ENCODE measurements around the gene NCSTN.

NCSTN gene

GRCh38 chr1:160353223-160353622, 10.0 kb downstream of the NCSTN start:
- DNase-seq: no peak

- DNase-seq: no peak
These were observed 11.3 kb downstream of the NCSTN start for GRCh38 chr1:160354388-160354985.

DNA sequence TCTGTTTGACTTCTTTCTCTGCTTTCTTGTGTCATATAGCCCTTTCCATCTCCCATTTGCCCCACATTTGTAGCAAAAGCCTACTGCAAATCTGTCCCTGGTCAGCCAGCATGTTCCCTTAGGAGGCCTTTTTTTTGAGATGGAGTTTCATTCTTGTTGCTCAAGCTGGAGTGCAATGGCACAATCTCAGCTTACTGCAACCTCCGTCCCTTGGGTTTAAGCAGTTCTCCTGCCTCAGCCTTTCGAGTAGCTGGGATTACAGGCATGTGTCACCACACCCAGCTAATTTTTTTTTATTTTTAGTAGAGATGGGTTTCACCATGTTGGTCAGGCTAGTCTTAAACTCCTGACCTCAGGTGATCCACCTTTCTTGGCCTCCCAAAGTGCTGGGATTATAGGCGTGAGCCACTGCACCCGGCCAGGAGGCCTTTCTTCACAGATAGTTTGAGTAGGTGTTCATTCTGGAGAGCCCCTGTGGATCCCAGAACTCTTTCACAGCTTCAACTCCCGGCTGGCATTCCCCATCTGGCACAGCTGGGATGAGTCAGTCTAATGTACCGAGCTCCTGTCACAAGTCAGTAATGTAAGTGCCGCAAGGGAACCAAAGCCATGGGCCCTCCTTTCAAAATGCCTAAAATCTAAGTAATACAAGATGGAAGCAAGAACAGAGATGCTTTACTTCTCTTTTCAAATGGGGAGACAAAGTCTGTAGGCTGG, 14.3 kb downstream of the NCSTN start:
- DNase-seq: no peak

DNA sequence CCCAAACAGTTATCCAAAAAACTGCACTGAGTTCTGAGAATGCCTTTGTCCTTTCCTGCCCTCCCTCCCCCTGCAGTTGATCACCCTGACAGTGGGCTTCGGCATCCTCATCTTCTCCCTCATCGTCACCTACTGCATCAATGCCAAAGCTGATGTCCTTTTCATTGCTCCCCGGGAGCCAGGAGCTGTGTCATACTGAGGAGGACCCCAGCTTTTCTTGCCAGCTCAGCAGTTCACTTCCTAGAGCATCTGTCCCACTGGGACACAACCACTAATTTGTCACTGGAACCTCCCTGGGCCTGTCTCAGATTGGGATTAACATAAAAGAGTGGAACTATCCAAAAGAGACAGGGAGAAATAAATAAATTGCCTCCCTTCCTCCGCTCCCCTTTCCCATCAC, 14.9 kb downstream of the NCSTN start:
- no peak for DNase-seq

GRCh38 chr1:160359559-160360226, 16.5 kb downstream of the NCSTN start:
- no peak for DNase-seq

DNA sequence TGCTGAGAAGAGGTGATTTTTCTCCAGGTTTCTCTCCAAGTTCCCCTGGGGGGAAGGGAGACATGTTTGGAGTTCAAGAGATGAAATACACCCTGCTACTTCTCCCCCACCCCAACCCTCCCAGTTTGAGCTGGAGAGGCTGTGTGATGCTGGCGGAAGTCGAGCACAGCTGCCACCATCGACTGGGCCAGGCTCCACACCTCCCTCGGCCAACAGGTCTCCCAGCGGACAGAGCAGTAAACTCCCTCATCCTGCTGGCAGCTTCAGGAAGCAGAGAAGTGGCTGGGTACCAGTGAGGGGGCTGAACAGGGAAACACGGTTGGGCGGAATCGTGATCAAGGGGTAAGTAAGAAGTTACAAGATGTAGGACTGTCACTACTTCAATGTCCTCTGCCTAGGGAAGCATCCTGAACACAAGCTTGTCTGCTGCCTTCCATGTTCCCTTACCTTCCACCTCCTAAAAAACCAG, 17.1 kb downstream of the NCSTN start:
- DNase-seq: no peak

- DNase-seq: no peak
These were observed 18.0 kb downstream of the NCSTN start for GRCh38 chr1:160361199-160361598.

DNA sequence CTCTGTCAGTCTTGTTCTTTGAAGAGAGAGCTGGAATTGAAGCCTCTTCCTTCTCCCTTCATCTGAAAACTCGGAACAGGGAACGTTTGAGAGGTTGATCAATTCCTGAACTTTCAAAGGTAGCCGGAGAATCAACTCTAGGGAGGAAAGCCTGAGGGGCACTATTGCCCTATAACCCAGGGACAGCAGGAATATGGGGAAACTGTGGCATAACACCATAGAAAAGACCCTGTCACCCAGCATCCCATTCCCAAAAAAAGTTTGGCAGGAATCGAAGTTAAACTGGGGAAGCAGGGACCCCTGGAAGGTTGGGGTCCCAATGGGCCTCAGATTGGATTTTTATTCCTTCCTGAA, 18.6 kb downstream of the NCSTN start:
- DNase-seq: no peak

GRCh38 chr1:160362168-160362957, 19.2 kb downstream of the NCSTN start:
- no peak for DNase-seq

DNA sequence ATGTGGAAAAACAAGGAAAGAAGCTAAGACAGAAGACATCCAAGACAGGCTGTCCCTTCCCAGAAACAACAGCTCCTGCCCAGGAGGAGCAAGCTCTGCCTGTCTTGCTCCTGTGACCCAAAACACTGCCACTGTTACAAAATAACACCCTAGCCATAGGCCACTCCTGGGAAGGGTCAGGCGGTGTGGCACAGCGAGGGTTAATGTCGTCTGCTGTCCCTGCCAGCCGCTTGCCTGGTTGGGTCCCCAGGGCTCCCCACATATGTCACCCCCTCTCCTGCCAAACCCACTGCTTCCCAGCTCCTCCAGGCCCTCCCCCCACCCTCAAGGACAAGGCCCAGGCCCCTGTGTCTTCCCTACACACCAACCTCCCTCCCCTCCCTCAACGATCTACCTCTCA, 19.8 kb downstream of the NCSTN start:
- no peak for DNase-seq

- DNase-seq: no peak
These were observed 21.0 kb downstream of the NCSTN start for GRCh38 chr1:160363951-160364735.

GRCh38 chr1:160365325-160365724, 22.1 kb downstream of the NCSTN start:
- DNase-seq: no peak

GRCh38 chr1:160366731-160367515, 23.7 kb downstream of the NCSTN start, which contains the start of gene NHLH1:
NHLH1 (plus strand) TSS chr1:160367071; CDS start chr1:160370732, 3,661 bp downstream.
- DNase-seq: no peak

- no peak for DNase-seq
These were observed 24.3 kb downstream of the NCSTN start for GRCh38 chr1:160367516-160367900.

DNA sequence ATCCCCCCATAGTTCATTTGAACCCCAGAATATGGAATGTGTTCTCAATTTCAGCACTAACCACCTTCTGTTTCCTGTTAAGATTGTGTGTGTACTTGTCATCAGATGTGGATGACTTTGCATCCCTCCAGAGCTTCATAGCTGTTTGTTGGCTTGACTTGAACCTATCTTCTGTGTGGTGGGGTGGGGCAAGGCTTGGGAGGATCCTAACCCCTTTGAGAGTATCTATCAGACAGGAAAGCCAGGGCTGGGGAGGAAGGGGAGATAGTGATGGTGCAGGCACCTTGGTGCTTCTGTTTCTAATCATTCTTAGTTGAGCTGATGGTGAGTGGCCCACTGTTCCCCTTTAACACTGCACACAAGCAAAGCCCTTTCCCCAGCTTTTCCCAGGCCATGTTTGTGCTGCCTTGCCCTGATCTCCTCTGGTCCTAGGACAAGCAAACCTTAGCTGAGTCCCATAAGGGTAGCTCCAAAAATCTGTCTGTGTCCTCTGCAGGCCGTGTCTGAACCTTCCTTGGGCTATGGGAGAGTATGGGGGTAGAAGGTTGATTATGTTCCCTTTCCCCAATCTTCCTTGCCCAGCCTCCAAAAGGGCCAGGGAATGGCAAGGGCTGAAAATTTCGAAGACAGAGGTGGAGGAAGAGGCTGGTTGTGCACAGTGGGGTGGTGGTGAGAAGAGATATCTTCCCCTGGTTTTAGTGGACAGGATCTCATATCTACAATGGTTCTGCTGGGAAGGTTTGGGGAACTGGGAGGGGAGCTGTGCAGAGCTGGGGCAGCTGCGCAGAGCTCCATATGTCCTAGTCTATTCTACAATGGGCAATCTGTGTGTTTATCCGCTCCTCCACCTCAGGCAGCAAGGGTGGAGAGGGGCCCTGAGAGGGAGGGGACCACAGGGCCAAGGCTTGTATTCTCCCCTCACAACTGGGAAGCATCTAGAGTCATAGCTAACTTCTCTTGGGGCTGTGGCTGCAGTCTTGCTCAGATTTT, 25.0 kb downstream of the NCSTN start:
- no peak for DNase-seq

GRCh38 chr1:160369087-160369486, 25.9 kb downstream of the NCSTN start:
- DNase-seq: no peak

DNA sequence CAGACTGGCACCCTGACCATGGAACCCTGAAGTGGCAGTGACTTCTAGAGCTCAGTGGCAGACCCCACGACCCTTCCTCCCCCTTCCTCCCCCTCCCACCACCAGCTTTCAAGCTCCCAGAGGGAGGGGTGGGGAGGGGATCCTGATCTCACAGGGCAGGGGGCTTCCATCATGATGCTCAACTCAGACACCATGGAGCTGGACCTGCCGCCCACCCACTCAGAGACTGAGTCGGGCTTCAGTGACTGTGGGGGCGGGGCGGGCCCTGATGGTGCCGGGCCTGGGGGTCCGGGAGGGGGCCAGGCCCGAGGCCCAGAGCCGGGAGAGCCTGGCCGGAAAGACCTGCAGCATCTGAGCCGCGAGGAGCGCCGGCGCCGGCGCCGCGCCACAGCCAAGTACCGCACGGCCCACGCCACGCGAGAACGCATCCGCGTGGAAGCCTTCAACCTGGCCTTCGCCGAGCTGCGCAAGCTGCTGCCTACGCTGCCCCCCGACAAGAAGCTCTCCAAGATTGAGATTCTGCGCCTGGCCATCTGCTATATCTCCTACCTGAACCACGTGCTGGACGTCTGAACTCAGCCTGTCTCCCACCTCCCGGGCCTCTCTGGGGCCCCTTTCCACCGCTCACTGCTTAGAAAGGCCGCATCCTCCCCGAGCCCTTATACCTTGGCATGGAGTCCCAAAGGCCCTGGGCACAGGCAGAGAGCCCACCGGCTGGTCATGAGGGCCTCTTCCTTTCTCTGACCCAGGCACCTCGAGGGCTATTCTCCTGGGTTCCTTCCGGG, 27.6 kb downstream of the NCSTN start:
- no peak for DNase-seq

GRCh38 chr1:160371346-160371631, 28.1 kb downstream of the NCSTN start:
- DNase-seq: no peak

DNA sequence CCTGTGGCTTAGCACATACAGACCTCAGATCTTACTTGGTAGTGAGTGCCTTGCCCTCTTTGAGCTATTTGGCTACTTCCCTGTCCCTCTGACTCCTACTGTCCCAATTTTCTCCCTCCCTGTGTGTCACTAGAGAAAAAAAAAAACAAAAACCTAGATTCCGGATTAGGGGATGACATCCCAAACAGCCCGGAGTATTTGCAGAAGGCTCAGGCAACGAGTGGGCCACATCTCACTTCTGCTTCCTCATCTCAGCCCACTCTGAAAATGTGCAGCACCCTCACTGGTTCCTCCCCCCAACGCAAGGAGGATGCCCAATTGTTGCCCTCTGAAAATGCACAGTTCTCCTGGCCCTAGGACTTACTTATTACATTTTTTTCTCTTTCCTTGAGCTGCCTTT, 28.6 kb downstream of the NCSTN start:
- DNase-seq: no peak

GRCh38 chr1:160373696-160374095, 30.5 kb downstream of the NCSTN start:
- no peak for DNase-seq

Data from cortex of kidney (tissue), 1 donor.